Gastrocnemius medialis (tissue), 4 donors: ENCODE measurements around the gene PARD3. TPM values are rescaled to one million over a fixed set of nuclear protein-coding genes. Genes with fewer than 3 reads are reported as not detected.

Experiments
- ATAC-seq, 2 donors: fragments of 150-250 bp; one replicate each; pipeline ENCODE4 v1.9.1; 2016
- DNase-seq, 2 donors: peaks; one replicate each; pipeline ENCODE4 v3.0.0-alpha.2; 2019
- H3K27ac ChIP-seq, 4 donors: fragments of 200-600 bp; sonication (generic); 1 replicate in 1 of 4; 2 replicates in 3 of 4; pipeline ENCODE4 v1.5.1; 2016 to 2018; ENCODE audit warnings: mild to moderate bottlenecking in 2 of 4, moderate library complexity in 1 of 4
- H3K27me3 ChIP-seq, 3 donors: fragments of 200-600 bp; sonication (generic) in 2 of 3; 1 replicate in 1 of 3; 2 replicates in 2 of 3; pipeline versions ENCODE4 v1.5.1 to v1.6.0; 2016 to 2019; ENCODE audit warnings: mild to moderate bottlenecking in 1 of 3, moderate library complexity in 1 of 3
- H3K36me3 ChIP-seq, 2 donors: fragments of 200-600 bp; sonication (generic) in 1 of 2; one replicate each; pipeline ENCODE4 v1.5.1; 2017 to 2018
- H3K4me1 ChIP-seq, 2 donors: fragments of 200-600 bp; sonication (generic) in 1 of 2; one replicate each; pipeline ENCODE4 v1.5.1; 2016 to 2017; ENCODE audit warnings: mild to moderate bottlenecking in 2 of 2
- H3K4me3 ChIP-seq, 4 donors: fragments of 200-600 bp; sonication (generic) in 3 of 4; 1 replicate in 1 of 4; 2 replicates in 3 of 4; pipeline ENCODE4 v1.5.1; 2016 to 2019; ENCODE audit warnings: mild to moderate bottlenecking in 2 of 4
- H3K9me3 ChIP-seq, 3 donors: fragments of 200-600 bp; sonication (generic) in 2 of 3; 1 replicate in 1 of 3; 2 replicates in 2 of 3; pipeline ENCODE4 v1.5.1; 2016 to 2019
- POLR2A ChIP-seq, 2 donors: fragments of 450-650 bp; IDR thresholded peaks; one replicate each; pipeline ENCODE4 v1.6.1; 2017; ENCODE audit warnings: antibody characterized with exemption in 2 of 2, mild to moderate bottlenecking in 2 of 2, moderate library complexity in 2 of 2
- in situ Hi-C, 4 donors: fragments of 200-750 bp; cut with MboI; loops; one replicate each; pipeline versions ENCODE4 v1.15.0 to v1.8.0; 2017; ENCODE audit warnings: low sequenced_read_pairs in 4 of 4
- intact Hi-C: fragments of 100-400 bp; cut with DNase I; formaldehyde crosslinking; loops from one replicate; pipeline ENCODE4 v1.15.1; 2023; ENCODE audit warnings: low total_unique reads
- total RNA-seq, 4 donors: library from RNA; depleted of rRNA; stranded (reverse); fragments of >200 nt; gene quantifications; one replicate each; pipeline versions ENCODE4 v1.1.0 to v1.2.3, GENCODE V29; 2016
- TF ChIP-seq, protein P1 (sequence below), 5 experiments: fragments of 450-650 bp in 3 of 5; fragments of 200-600 bp in 2 of 5; sonication (generic) in 2 of 5; IDR thresholded peaks in 4 of 5; conservative IDR thresholded peaks in 1 of 5; 1 replicate in 4 of 5; 2 replicates in 1 of 5; pipeline ENCODE4 v1.5.1; 2016 to 2019; ENCODE audit warnings: antibody characterized with exemption in 5 of 5, mild to moderate bottlenecking in 3 of 5, moderate library complexity in 3 of 5

Gene PARD3
- total RNA-seq, 4 donors from 2014 or later: 64.6 to 75.8 (median 68.3) TPM

DNA sequence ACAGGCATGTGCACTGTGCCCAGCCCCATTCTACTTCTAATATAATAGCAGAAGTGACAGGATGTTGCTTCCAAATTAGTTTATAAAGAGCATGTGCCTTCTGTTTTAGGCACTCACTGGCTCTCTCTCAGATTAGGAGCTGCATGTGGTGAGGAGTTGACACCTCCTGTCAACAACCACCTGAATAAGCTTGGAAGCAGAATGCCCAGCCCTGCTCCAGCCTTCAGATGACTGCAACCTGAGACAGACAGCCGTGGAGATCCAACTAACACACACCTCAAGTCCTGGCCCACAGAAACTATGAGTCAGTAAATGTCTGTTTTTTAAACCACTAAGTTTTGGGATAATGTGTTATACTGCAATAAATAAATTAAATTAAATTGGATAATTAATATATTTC, 54.5 kb downstream of the PARD3 start:
- peaks cover 47 to 72% of the 10 kb centered on the region in 2 donors for H3K4me1 ChIP-seq
- no peak for TF ChIP-seq POLR2A (IDR thresholded peaks at IDR 0.05)
- TF ChIP-seq, protein P1, sequence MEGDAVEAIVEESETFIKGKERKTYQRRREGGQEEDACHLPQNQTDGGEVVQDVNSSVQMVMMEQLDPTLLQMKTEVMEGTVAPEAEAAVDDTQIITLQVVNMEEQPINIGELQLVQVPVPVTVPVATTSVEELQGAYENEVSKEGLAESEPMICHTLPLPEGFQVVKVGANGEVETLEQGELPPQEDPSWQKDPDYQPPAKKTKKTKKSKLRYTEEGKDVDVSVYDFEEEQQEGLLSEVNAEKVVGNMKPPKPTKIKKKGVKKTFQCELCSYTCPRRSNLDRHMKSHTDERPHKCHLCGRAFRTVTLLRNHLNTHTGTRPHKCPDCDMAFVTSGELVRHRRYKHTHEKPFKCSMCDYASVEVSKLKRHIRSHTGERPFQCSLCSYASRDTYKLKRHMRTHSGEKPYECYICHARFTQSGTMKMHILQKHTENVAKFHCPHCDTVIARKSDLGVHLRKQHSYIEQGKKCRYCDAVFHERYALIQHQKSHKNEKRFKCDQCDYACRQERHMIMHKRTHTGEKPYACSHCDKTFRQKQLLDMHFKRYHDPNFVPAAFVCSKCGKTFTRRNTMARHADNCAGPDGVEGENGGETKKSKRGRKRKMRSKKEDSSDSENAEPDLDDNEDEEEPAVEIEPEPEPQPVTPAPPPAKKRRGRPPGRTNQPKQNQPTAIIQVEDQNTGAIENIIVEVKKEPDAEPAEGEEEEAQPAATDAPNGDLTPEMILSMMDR (IDR thresholded peaks at IDR 0.05 in 4 of 5, conservative IDR thresholded peaks at IDR 0.05 in 1 of 5): no peak
- DNase-seq (peak; percentile 87 to 89), ATAC-seq (peak; percentile 97)
- intact Hi-C loops: no loop called here
- no peaks in the 10 kb centered on the region for H3K36me3 ChIP-seq
- in situ Hi-C loops: no loop called here
- no peaks in the 10 kb centered on the region for H3K27me3 ChIP-seq
- peak overlapping the region; percentile 45 to 79 (median 68) for H3K27ac ChIP-seq
- no peaks in the 10 kb centered on the region for H3K9me3 ChIP-seq
- no peak overlapping the region for H3K4me3 ChIP-seq

DNA sequence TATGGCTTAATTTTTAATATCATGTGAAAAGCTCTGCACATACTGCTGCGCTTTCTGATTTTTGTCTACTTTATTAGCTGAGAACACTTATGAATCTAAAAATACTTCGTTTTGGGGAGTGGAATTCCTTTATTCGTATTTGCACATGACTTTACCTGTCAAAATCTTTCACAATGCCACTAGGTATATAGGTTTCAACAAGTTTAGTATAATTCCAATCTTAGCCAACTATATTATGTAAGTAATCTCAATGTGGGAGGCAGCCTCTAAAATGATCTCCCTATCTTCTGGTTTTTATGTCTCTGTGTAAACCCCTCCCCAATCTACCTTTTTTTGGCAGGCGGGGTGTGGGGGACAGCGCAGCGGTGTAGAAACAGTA, 55.3 kb downstream of the PARD3 start:
- peak overlapping the region; percentile 45 to 79 (median 68) for H3K27ac ChIP-seq
- DNase-seq (no peak), ATAC-seq (no peak)
- intact Hi-C loops: no loop called here
- no peaks in the 10 kb centered on the region for H3K27me3 ChIP-seq
- H3K9me3 ChIP-seq: no peaks in the 10 kb centered on the region
- TF ChIP-seq, protein P1 (IDR thresholded peaks at IDR 0.05 in 4 of 5, conservative IDR thresholded peaks at IDR 0.05 in 1 of 5): no peak
- no peak for TF ChIP-seq POLR2A (IDR thresholded peaks at IDR 0.05)
- peaks cover 44 to 70% of the 10 kb centered on the region in 2 donors for H3K4me1 ChIP-seq
- H3K4me3 ChIP-seq: no peak overlapping the region
- no peaks in the 10 kb centered on the region for H3K36me3 ChIP-seq
- in situ Hi-C loops: no loop called here

DNA sequence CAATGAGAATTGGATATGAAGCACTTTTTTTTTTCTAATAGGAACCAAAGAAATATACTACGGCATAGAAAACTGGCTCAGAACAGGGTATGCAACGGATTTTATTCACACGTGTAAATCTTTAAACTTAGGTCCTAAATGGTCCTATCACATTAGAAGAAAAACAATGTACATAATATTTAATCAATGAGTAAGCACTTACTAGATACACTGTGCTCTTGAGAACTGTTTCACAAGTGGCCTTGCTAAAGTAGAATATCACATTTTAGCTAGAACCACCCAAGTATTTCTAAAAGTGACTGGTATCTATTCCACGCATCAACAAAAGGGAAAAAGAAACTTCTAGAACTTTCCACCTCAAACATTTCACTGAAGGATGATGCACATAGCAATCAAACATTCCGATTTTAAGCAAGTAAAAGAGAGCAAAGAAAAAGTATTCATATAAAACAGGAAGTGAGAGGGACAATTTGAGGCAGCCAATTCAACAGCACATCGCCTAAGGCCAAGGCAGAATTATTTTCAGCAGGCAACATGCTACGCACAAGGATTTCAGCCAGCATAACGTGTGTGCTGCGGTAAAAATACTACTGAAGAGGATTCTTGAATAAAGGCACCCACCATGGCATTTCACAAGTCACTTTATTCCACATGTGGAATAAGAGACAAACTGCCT, 55.8 kb downstream of the PARD3 start:
- in situ Hi-C loops (no loop called here), intact Hi-C loops (no loop called here)
- H3K27ac ChIP-seq: peak overlapping the region in 2 of 4 donors; percentile 71 to 79
- TF ChIP-seq POLR2A (IDR thresholded peaks at IDR 0.05): no peak
- TF ChIP-seq, protein P1 (IDR thresholded peaks at IDR 0.05 in 4 of 5, conservative IDR thresholded peaks at IDR 0.05 in 1 of 5): no peak
- DNase-seq: no peak
- H3K36me3 ChIP-seq: no peaks in the 10 kb centered on the region
- H3K9me3 ChIP-seq: no peaks in the 10 kb centered on the region
- no peaks in the 10 kb centered on the region for H3K27me3 ChIP-seq
- no peak overlapping the region for H3K4me3 ChIP-seq
- peaks cover 47 to 70% of the 10 kb centered on the region in 2 donors for H3K4me1 ChIP-seq
- no peak for ATAC-seq

DNA sequence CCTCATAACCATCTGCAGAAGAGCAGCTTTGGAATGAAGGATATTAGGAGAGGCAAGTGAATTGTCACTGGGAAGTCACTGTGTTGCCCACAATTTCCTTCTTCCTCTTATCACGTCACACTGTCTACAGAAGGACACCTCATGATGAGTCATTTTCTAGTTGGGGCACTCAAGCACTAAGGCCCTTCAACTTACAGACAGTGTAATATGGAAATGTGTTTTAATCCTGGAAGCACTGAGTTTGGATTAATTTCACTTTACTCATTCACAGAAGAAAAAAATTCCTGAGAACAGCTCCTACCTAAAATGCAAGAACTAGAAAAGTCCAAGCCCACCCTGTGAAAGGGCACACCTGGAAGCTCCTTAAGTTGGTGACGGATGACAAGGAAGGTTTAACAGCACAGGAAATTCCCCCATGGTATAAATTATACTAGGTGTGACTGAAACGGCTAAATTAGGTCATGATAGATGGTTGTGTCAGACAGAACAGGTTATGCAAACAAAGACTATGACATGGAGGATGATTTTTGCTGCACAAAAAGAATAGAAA, 56.6 kb downstream of the PARD3 start:
- no peak for TF ChIP-seq POLR2A (IDR thresholded peaks at IDR 0.05)
- TF ChIP-seq, protein P1 (IDR thresholded peaks at IDR 0.05 in 4 of 5, conservative IDR thresholded peaks at IDR 0.05 in 1 of 5): no peak
- DNase-seq (no peak), ATAC-seq (peak; percentile 13 to 45)
- intact Hi-C loops (no loop called here), in situ Hi-C loops (no loop called here)
- Histone ChIP-seq H3K27me3 (no peaks in the 10 kb centered on the region), H3K27ac (peak overlapping the region in 1 of 4 donors; percentile 48), H3K36me3 (no peaks in the 10 kb centered on the region), H3K9me3 (no peaks in the 10 kb centered on the region), H3K4me3 (no peak overlapping the region), H3K4me1 (peaks cover 55 to 70% of the 10 kb centered on the region in 2 donors)
